VCaP (cell line): ENCODE measurements around the gene DOK6.

ENCODE experiments used
- H3K27ac ChIP-seq: fragments of 450-650 bp; 2 replicates; pipeline ENCODE4 v1.5.1; 2017
- CTCF ChIP-seq: fragments of 450-650 bp; conservative IDR thresholded peaks from 2 replicates; pipeline ENCODE4 v1.5.1; 2017; ENCODE audit warnings: mild to moderate bottlenecking, moderate library complexity

Gene DOK6

DNA sequence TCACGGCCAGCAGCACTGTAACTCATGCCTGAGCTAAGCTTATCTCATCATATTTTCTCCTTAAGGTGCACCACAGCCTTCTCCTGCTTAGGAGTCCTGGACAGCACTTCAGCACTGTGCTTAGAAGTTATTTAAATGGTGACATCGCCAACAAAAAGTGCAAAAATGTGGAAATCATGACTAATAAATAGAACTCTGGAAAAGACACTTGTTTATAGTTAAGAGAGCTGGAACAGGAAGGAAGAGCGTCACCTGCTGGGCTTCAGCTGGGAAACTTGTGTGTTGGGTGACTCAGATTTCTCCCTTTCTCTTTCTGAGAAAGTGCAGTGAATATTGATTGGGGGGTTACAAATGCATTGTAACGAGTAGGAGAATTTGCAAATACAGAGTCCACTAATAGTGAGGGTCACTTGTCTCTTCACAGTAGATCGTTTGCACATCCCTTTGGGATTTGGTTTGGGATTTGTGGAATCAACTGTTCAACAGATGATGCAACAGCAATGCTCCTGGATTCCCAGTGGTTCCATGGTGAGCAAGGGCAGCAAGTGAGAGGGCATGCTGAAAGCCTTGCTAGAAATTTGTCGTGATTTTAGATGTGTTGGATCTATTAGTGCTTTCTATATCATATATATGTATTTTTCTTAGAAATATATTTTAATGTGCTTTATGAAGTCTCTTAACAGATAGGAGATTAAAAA lies 84.2 kb downstream of the DOK6 start:
- H3K27ac ChIP-seq: no peak overlapping the region
- no peak; the same call in 1 of the 2 replicates for TF ChIP-seq CTCF

DNA sequence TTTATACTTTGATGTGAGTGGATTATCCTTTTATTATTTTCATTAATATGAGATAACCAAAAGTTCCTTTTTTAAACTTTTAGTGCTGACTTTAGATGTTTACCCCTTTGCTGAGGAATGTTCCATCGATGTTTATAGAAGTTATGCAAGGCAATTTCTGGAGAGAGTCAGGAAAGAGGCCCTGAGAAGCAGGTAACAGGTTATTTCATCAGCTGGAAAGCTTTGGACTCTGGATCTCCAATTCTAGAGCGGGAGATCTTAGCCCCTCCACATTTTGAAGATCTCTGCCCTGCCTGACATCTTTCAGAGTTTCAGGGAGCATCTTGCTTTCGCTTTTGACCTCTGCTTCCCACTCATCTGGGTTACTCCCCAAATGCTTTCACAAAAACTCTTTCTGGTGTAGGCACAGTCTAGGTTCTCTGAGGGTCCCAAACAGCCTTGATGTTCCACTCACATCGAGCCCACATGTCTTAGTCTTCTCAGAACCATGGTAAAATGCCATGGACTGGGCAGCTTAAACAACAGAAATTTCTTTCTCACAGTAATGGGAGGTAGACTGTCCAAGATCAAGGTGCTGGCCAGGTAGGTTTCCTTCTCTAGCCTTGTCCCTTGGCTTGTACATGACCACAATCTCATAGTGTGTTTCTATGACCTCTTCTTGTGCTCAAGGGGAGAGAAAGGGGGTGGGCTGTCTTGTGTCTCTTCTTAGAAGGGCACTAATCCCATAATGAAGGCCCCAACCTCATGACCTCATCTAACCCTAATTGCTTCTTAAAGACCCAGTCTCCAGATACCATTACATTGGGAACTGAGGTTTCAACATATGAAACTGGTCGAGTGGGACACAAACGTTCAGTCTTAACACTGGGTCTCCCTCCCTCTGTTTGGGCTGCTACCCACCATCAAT lies 87.1 kb downstream of the DOK6 start:
- TF ChIP-seq CTCF: no peak
- no peak overlapping the region for H3K27ac ChIP-seq

- no peak for TF ChIP-seq CTCF
- H3K27ac ChIP-seq: no peak overlapping the region
Measured at GRCh38 chr18:69490072-69490471, 89.4 kb downstream of the DOK6 start.

GRCh38 chr18:69490813-69491212 lies 90.1 kb downstream of the DOK6 start:
- no peak for TF ChIP-seq CTCF
- H3K27ac ChIP-seq: no peak overlapping the region

GRCh38 chr18:69491576-69491975 lies 90.9 kb downstream of the DOK6 start:
- no peak for TF ChIP-seq CTCF
- no peak overlapping the region for H3K27ac ChIP-seq

- no peak for TF ChIP-seq CTCF
- H3K27ac ChIP-seq: no peak overlapping the region
Measured at GRCh38 chr18:69492861-69493260, 92.2 kb downstream of the DOK6 start.

GRCh38 chr18:69494841-69495240 lies 94.2 kb downstream of the DOK6 start:
- TF ChIP-seq CTCF: no peak
- no peak overlapping the region for H3K27ac ChIP-seq
